PC-3 (cell line): Measurements from ENCODE around the gene GPR15. TPM values are rescaled to one million over a fixed set of nuclear protein-coding genes. Genes with fewer than 3 reads are reported as not detected.

Experiments used
- ATAC-seq: fragments of 200-7000 bp; cut with Tn5 transposase; 2 replicates; pipeline ENCODE4 v1.9.1; 2020; ENCODE audit warnings: mild to moderate bottlenecking, moderate library complexity
- BruUV-seq: library from RNA; stranded (reverse); fragments of 400-500 nt; replicated peaks from 2 replicates; lab custom pipeline; 2021; lab: Mats Ljungman, UMichigan
- CTCF ChIA-PET: fragments of 300-600 bp; sonication (Branson Sonifier 250); formaldehyde crosslinking; loops from one replicate; lab custom pipeline; 2022; ENCODE audit warnings: antibody characterized with exemption; lab: Charles Lee
- POLR2A ChIA-PET: fragments of 300-600 bp; sonication (Branson Sonifier 250); formaldehyde crosslinking; loops from one replicate; lab custom pipeline; 2022; ENCODE audit warnings: antibody characterized with exemption; ENCODE audit not compliant: unreplicated experiment; lab: Charles Lee
- DNase-seq: peaks from one replicate; pipeline ENCODE4 v3.0.0-alpha.2; 2015
- H2AFZ ChIP-seq: fragments of 300-600 bp; sonication (generic); 2 replicates; pipeline ENCODE4 v1.6.0; 2016; ENCODE audit warnings: antibody characterized with exemption, low read length
- H3F3A ChIP-seq: fragments of 300-600 bp; sonication (generic); one replicate; pipeline ENCODE4 v1.6.0; 2017; ENCODE audit warnings: antibody characterized with exemption, low read length, control low read depth, mild to moderate bottlenecking; ENCODE audit not compliant: unreplicated experiment
- H3K27ac ChIP-seq: fragments of 300-600 bp; sonication (generic); 2 replicates; pipeline ENCODE4 v1.5.1; 2016; ENCODE audit warnings: mild to moderate bottlenecking, low read length
- H3K27me3 ChIP-seq: fragments of 300-600 bp; sonication (generic); 2 replicates; pipeline ENCODE4 v1.6.1; 2016; ENCODE audit warnings: low read length, mixed read lengths
- H3K36me3 ChIP-seq: fragments of 300-600 bp; sonication (generic); 2 replicates; pipeline ENCODE4 v1.6.1; 2016; ENCODE audit warnings: low read depth, mixed run types, low read length, mixed read lengths
- H3K4me1 ChIP-seq: fragments of 300-600 bp; sonication (generic); 2 replicates; pipeline ENCODE4 v1.5.1; 2016; ENCODE audit warnings: low read length; ENCODE audit not compliant: insufficient read depth
- H3K4me2 ChIP-seq: fragments of 300-600 bp; sonication (generic); 2 replicates; pipeline ENCODE4 v1.6.0; 2016; ENCODE audit warnings: low read length
- H3K4me3 ChIP-seq: fragments of 300-600 bp; sonication (generic); 2 replicates; pipeline ENCODE4 v1.5.1; 2016; ENCODE audit warnings: mild to moderate bottlenecking, low read length, mixed read lengths
- H3K79me2 ChIP-seq: fragments of 300-600 bp; sonication (generic); 2 replicates; pipeline ENCODE4 v1.6.1; 2017; ENCODE audit warnings: low read length, mixed read lengths
- H3K9ac ChIP-seq: fragments of 300-600 bp; sonication (generic); 2 replicates; pipeline ENCODE4 v1.6.0; 2016; ENCODE audit warnings: mild to moderate bottlenecking, low read length
- H3K9me2 ChIP-seq: fragments of 300-600 bp; sonication (generic); replicated peaks from 2 replicates; pipeline ENCODE4 v1.6.1; 2016; ENCODE audit warnings: mixed run types, low read length, mixed read lengths
- H3K9me3 ChIP-seq: fragments of 300-600 bp; sonication (generic); 2 replicates; pipeline ENCODE4 v1.6.1; 2016; ENCODE audit warnings: low read length, mixed read lengths
- H4K20me1 ChIP-seq: fragments of 300-600 bp; sonication (generic); 2 replicates; pipeline ENCODE4 v1.6.1; 2016; ENCODE audit warnings: low read length, mixed read lengths
- CTCF ChIP-seq: fragments of 300-600 bp; sonication (generic); conservative IDR thresholded peaks from 2 replicates; pipeline ENCODE4 v1.5.1; 2017; ENCODE audit warnings: antibody characterized with exemption, low read depth, mild to moderate bottlenecking, low read length
- EZH2 ChIP-seq: fragments of 300-600 bp; sonication (generic); IDR thresholded peaks from one replicate; pipeline ENCODE4 v1.6.1; 2017; ENCODE audit warnings: antibody characterized with exemption, mild to moderate bottlenecking, low read length; ENCODE audit not compliant: unreplicated experiment
- EZH2phosphoT487 ChIP-seq: fragments of 300-600 bp; sonication (generic); IDR thresholded peaks from 2 replicates; pipeline ENCODE4 v1.6.1; 2018; ENCODE audit warnings: mild to moderate bottlenecking, antibody characterized with exemption, low read length, borderline replicate concordance
- intact Hi-C: fragments of 100-400 bp; cut with micrococcal nuclease; formaldehyde crosslinking; loops from 2 replicates; pipeline ENCODE4 v1.9.0; 2023
- total RNA-seq: library from RNA; depleted of rRNA; stranded (reverse); fragments of >200 nt; gene quantifications from 2 replicates; pipeline ENCODE4 v1.2.3, GENCODE V29; 2014

GPR15 gene
- total RNA-seq, 1 experiment from 2014 or later, result not detected

GRCh38 chr3:98519351-98519750 is 12.4 kb upstream of the GPR15 start:
- BruUV-seq, result no TSS peak
- ATAC-seq, result no peak
- DNase-seq, result no peak
- H3K36me3 ChIP-seq, result peaks cover 49% of the 10 kb centered on the region
- no peak overlapping the region for H3K4me2 ChIP-seq
- peaks cover 21% of the 10 kb centered on the region for H3K4me1 ChIP-seq
- H3K4me3 ChIP-seq, result no peak overlapping the region
- no peaks in the 10 kb centered on the region for H3K9me2 ChIP-seq
- intact Hi-C loops, result no loop called here
- CTCF ChIA-PET, result no interaction called here
- TF ChIP-seq EZH2, result no peak
- no peak for TF ChIP-seq CTCF
- TF ChIP-seq EZH2phosphoT487, result no peak
- H3K9me3 ChIP-seq, result no peaks in the 10 kb centered on the region
- no peaks in the 10 kb centered on the region for H3F3A ChIP-seq
- H3K9ac ChIP-seq, result no peak overlapping the region
- no peak overlapping the region for H3K27ac ChIP-seq
- peaks cover 44% of the 10 kb centered on the region for H3K79me2 ChIP-seq
- no peaks in the 10 kb centered on the region for H3K27me3 ChIP-seq
- H2AFZ ChIP-seq, result no peak overlapping the region
- POLR2A ChIA-PET, result no interaction called here
- peaks cover 29% of the 10 kb centered on the region; the same call in 1 of the 2 replicates for H4K20me1 ChIP-seq

GRCh38 chr3:98521897-98522543 is 9.8 kb upstream of the GPR15 start:
- peak overlapping the region; percentile 91 for H3K27ac ChIP-seq
- no peaks in the 10 kb centered on the region for H3K9me3 ChIP-seq
- TSS peak; percentile 53 for BruUV-seq
- H2AFZ ChIP-seq, result peak overlapping the region; percentile 33
- intact Hi-C loops, result loop anchor here (1.0 to 5.0 kb wide), 5 partner anchors 9 to 640 kb away; partner anchors contain the start of gene CPOX
- H3K4me3 ChIP-seq, result peak overlapping the region; percentile 79
- H3K9ac ChIP-seq, result peak overlapping the region; percentile 90
- ATAC-seq, result peak; percentile 69
- H3K4me2 ChIP-seq, result peak overlapping the region; percentile 82
- H3K79me2 ChIP-seq, result peaks cover 44% of the 10 kb centered on the region
- ChIA-PET CTCF (interaction anchor here (0.6 kb wide), 1 partner anchor 69 kb away, joined by 4 read pairs; no protein-coding TSS in a partner anchor), POLR2A (interaction anchor here (0.6 kb wide), 1 partner anchor 43 kb away, joined by 4 read pairs; no protein-coding TSS in a partner anchor)
- H3K9me2 ChIP-seq, result no peaks in the 10 kb centered on the region
- TF ChIP-seq EZH2phosphoT487, result no peak
- no peaks in the 10 kb centered on the region for H3K27me3 ChIP-seq
- peaks cover 29% of the 10 kb centered on the region; the same call in 1 of the 2 replicates for H4K20me1 ChIP-seq
- H3K36me3 ChIP-seq, result peaks cover 38% of the 10 kb centered on the region
- DNase-seq, result peak; percentile 83
- peaks cover 21% of the 10 kb centered on the region for H3K4me1 ChIP-seq
- no peaks in the 10 kb centered on the region for H3F3A ChIP-seq

GRCh38 chr3:98522544-98523281 is 9.1 kb upstream of the GPR15 start, which contains the start of gene CLDND1:
Gene CLDND1 (minus strand): TSS chr3:98522902. CDS start chr3:98521424, 1,478 bp downstream.
- peaks cover 29% of the 10 kb centered on the region; the same call in 1 of the 2 replicates for H4K20me1 ChIP-seq
- intact Hi-C loops, result loop anchor here (1.0 to 5.0 kb wide), 5 partner anchors 9 to 640 kb away; partner anchors contain the start of gene CPOX
- ATAC-seq (peak; percentile 95), DNase-seq (peak; percentile 99)
- no peaks in the 10 kb centered on the region for H3K9me3 ChIP-seq
- TF ChIP-seq CTCF (no peak), EZH2 (no peak), EZH2phosphoT487 (no peak)
- peaks cover 21% of the 10 kb centered on the region for H3K4me1 ChIP-seq
- ChIA-PET POLR2A (interaction anchor here (0.5 to 1.0 kb wide), 7 partner anchors 27 to 1606 kb away, joined by 3 to 7 read pairs (median 4); no protein-coding TSS in a partner anchor), CTCF (interaction anchor here (0.6 kb wide), 2 partner anchors 69 to 247 kb away, joined by 3 to 4 read pairs; no protein-coding TSS in a partner anchor)
- BruUV-seq, result no TSS peak
- peak within 1 kb of the TSS; percentile 79 for H3K4me3 ChIP-seq
- peaks cover 44% of the 10 kb centered on the region for H3K79me2 ChIP-seq
- H3K4me2 ChIP-seq, result peak within 1 kb of the TSS; percentile 82
- H3K9me2 ChIP-seq, result no peaks in the 10 kb centered on the region
- H3K9ac ChIP-seq, result peak within 1 kb of the TSS; percentile 90
- H3K27ac ChIP-seq, result peak within 1 kb of the TSS; percentile 91
- H3K27me3 ChIP-seq, result no peaks in the 10 kb centered on the region
- H2AFZ ChIP-seq, result peak within 1 kb of the TSS; percentile 80
- no peaks in the 10 kb centered on the region for H3F3A ChIP-seq
- peaks cover 36% of the 10 kb centered on the region for H3K36me3 ChIP-seq
